ENCODE measurements around the gene RUSC1.
A peak's percentile ranks its signal among the peaks of the same experiment; 100 is the strongest.
"Not testable (repeated sequence)": the region's sequence is repeated elsewhere in the genome, so short reads cannot be mapped to it uniquely, and the experiment has no call there.

Gene RUSC1

GRCh38 chr1:155320661-155321617 is at the start of gene RUSC1:
Gene RUSC1, plus strand, starts transcription at chr1:155320894. Its CDS starts 880 bp downstream, at chr1:155321774.
- DNase-seq: peak; percentile 88

DNA sequence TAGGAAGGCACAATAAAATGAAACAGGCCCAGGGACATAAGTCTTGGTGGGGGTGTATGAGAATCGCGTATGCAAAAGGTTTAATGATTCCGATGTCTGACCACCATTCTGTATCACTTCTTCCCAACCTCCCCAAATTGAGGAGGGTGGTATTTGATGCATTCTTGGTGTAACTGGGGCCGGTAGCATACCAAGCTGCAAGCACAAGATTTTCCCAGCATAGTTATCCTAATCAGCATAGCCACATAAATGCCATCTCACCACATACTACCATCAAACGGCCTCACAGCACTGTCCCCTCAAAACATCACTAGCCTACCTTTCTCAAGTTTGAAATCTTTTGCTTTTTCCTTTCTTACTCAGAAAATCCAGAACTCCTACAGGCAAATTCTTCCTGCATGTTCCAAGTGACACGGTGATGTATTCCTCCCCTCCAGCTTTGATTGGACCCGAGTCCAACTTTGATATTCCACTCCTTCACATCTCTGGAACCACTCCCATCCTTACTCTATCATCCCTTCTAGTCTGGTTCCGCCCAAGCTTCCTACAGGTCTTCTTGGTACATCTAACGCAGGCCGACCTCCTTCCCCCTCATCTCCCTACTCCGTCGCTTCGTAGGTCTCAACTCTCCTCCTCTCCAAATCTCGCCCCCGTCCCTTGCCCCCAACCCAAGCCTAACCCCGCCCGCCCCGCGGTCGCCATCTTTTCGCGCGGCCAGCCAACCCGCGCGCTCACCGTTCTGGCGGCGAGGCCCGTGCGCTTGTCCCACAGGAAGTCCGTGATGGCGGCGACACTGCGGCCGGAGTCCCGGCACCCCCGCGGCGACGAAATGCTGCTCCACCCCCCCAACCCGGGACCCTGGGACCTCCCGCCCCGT is 48.0 kb upstream of the RUSC1 start:
- DNase-seq: no peak

DNA sequence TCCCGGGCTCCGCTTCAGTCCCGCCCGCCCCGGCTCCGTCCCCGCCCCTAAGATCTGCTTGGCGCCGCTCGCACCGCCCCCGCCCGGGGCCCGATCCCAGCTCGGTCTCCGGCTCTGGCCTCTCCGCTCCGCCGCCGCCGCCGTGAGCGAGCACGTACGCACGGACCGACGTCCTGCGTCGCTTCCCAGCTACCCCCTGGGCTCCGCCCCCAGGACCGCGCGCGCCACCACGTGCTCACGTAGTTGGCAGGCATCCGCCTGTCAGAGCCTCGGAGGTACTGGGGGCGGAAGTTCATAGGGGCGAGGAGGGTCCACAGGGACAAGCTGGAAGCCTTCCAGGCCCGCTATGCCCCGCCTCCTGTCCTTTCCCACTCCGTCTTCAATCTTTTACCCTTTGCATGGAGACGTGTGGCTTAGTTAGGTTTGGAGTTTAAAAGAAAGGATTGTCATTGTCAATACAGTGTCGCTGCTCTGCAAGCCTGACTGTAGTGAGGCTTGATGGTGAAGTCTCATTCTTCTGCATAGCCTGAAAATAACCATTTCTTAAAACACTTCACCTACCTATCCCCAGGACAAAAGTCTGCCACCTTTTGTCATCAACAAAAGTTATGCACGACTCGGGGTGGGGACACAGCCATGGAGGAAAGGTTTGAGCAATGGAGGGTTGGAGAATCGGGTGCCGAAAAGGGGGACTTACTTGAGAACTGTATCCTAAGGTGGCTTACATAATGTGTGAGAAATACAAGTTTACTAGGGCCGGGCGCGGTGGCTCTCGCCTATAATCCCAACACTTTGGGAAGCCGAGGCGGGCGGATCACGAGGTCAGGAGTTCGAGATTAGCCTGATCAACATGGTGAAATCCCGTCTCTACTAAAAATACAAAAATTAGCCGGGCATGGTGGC is 47.1 kb upstream of the RUSC1 start, which contains the start of gene CLK2:
CLK2 (minus strand) TSS at position 162 of the 903 bp plus-strand sequence. CDS start 2,527 bp downstream, outside the sequence.
- peak; percentile 96 for DNase-seq

GRCh38 chr1:155277070-155277901 is 43.4 kb upstream of the RUSC1 start, which contains the start of gene HCN3:
Gene HCN3, plus strand, starts transcription at chr1:155277463. Its CDS starts 128 bp downstream, at chr1:155277591.
- peak; percentile 97 for DNase-seq

- DNase-seq: peak; percentile 87
Observed at GRCh38 chr1:155277902-155278688, 42.6 kb upstream of the RUSC1 start.

DNA sequence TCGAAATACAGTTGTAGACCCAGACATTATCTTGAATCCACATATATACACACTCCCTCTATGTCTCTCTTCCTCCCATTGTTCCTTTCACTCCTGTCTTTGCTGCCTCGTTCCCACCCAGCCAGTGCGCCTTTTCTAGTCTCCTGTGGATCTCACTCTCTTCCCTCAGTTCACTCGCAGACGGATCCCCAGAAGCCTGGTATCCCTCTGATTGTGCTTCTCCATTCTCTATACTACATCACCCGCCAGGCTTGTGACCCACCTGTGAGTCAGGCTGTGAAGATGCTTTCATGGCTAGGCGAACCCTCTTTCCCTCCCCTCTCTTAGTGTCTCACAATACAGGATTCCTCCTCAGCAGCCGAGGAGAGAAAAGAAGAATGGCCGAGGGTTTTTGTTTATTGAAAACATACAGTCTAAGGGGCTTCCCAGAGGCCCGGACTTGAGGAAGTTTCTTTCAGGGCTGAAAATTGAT is 42.0 kb upstream of the RUSC1 start:
- no peak for DNase-seq

DNA sequence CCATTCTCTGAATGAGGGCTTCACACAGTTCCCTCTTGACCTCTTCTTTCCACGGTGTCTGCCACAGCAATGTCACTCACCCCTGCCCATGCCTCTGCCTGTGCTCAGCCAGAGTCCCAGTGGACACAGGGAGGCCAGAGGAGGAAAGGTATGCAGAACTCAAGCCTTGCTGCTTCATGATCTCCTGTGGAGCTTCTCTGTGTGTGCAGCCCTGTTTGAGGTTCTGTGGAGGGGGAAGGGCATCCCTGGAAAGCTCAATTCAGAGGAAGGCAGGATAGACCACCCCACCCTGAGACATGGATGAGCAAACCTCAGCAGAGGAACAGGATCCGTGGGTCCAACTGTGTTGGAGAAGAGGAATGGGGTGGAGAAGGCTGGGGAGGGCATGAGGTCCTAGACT is 41.4 kb upstream of the RUSC1 start:
- DNase-seq: no peak

GRCh38 chr1:155282488-155283091 is 38.1 kb upstream of the RUSC1 start:
- DNase-seq: no peak

DNA sequence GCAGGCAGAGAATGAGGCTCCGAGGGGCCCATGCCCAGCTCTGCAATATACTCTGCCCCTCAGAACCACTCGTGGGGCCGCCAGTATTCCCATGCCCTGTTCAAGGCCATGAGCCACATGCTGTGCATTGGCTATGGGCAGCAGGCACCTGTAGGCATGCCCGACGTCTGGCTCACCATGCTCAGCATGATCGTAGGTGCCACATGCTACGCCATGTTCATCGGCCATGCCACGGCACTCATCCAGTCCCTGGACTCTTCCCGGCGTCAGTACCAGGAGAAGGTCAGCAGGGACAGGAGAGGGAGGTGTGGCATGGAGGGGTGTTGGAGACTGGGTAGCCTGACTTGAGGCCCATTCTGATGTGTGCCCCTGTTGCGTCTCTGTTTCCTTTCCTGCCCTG is 36.2 kb upstream of the RUSC1 start:
- DNase-seq: no peak

GRCh38 chr1:155285063-155285462 is 35.6 kb upstream of the RUSC1 start:
- no peak for DNase-seq

GRCh38 chr1:155285631-155286044 is 35.1 kb upstream of the RUSC1 start:
- no peak for DNase-seq

- no peak for DNase-seq
Observed at GRCh38 chr1:155286544-155286943, 34.1 kb upstream of the RUSC1 start.

DNA sequence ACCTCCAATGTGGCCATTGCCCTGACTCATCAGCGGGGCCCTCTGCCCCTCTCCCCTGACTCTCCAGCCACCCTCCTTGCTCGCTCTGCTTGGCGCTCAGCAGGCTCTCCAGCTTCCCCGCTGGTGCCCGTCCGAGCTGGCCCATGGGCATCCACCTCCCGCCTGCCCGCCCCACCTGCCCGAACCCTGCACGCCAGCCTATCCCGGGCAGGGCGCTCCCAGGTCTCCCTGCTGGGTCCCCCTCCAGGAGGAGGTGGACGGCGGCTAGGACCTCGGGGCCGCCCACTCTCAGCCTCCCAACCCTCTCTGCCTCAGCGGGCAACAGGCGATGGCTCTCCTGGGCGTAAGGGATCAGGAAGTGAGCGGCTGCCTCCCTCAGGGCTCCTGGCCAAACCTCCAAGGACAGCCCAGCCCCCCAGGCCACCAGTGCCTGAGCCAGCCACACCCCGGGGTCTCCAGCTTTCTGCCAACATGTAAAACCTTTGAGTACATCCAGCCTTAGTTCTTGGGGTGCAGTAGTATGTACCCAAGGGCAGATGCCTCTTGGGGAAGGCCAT is 32.6 kb upstream of the RUSC1 start:
- no peak for DNase-seq

- not testable (repeated sequence) for DNase-seq
Observed at GRCh38 chr1:155291006-155291405, 29.7 kb upstream of the RUSC1 start.

- no peak for DNase-seq
Observed at GRCh38 chr1:155293086-155293749, 27.5 kb upstream of the RUSC1 start.

GRCh38 chr1:155294520-155295182 is 26.0 kb upstream of the RUSC1 start:
- no peak for DNase-seq

DNA sequence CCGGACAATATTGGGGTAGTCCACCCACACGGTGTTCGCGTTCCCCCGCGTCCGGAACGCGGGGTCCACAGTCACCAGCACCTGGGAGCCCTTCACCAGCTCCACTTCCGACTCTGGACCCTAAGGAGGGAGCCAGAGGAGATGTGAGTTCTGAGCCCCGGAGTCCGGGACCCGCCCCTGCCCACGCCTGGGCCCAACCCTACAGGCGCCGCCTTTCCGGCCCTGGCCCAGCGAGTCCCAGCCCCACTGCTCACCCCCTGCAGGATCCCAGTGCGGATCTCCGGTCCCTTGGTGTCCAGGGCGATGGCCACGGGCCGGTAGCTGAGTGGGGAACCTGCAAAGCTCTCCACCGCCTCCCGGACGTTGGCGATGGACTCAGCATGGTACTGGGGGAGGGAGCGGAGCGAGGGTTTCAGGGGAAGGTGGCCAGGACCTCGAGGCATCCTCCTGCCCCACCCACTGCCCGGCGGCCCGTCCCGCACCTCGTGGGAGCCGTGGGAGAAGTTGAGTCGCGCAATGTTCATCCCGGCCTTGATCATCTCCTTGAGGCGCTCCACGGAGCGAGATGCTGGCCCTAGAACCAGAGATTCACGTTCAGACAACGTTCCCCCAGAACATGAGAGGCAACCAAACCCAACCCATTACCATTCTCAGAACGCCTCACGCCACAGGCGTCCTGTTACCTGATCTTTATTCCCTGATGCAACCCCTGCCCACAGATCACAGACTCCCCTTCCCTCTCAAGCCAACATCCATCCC is 25.3 kb upstream of the RUSC1 start:
- no peak for DNase-seq

DNA sequence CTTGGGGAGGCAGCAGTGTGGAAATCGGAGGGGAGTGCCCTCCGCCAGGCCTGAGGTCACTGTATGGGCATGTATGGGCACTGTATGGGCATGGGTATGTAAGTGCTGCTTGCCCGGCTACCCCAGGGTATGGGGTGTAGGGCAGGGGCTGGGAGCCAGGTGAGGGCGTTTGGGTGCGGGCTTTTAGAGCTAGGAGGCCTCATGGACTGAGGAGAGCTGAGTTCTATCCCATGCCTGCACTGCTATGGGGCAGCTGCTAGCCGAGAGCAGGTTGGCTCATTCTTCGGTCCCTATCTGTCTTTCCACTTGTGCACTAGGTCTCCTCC is 24.8 kb upstream of the RUSC1 start:
- DNase-seq: no peak

Measured in activated CD8-positive, alpha-beta memory T cell treated with anti-CD3 and anti-CD28 coated beads for 24 hours (primary cell).